GM12878 (cell line): Measurements from ENCODE around the gene TBC1D19. TPM values are rescaled to one million over a fixed set of nuclear protein-coding genes. Genes with fewer than 3 reads are reported as not detected.

Experiments
- ATAC-seq: fragments of 200-7000 bp; cut with Tn5 transposase; 3 replicates; pipeline ENCODE4 v1.9.1; 2020; ENCODE audit warnings: mild to moderate bottlenecking, moderate library complexity
- BruUV-seq: library from RNA; stranded (reverse); fragments of 400-500 nt; replicated peaks from 2 replicates; lab custom pipeline; 2021; lab: Mats Ljungman, UMichigan
- CTCF ChIA-PET: fragments of 300-600 bp; sonication (Branson Sonifier 250); formaldehyde crosslinking; extraction: SDS; loops from one replicate; lab custom pipeline; 2021; ENCODE audit warnings: inconsistent platforms; lab: Yijun Ruan, JAX
- POLR2A ChIA-PET: fragments of 350-600 bp; formaldehyde crosslinking; extraction: SDS; loops from one replicate; lab custom pipeline; 2021; ENCODE audit warnings: inconsistent platforms; lab: Charles Lee
- RAD21 ChIA-PET: fragments of 300-600 bp; sonication (Branson Sonifier 250); formaldehyde crosslinking; loops from one replicate; lab custom pipeline; 2023; ENCODE audit warnings: antibody characterized with exemption; ENCODE audit not compliant: unreplicated experiment; lab: Charles Lee
- SMC1A ChIA-PET: fragments of 300-600 bp; sonication (Branson Sonifier 250); formaldehyde crosslinking; loops from one replicate; lab custom pipeline; 2023; ENCODE audit not compliant: unreplicated experiment, uncharacterized antibody; lab: Charles Lee
- DNase-seq: peaks from one replicate; pipeline ENCODE4 v3.0.0-alpha.2; 2011; ENCODE audit warnings: low read depth, low spot score
- FAIRE-seq: peaks from 3 replicates; lab custom pipeline; 2011; peaks lifted over from hg19 to GRCh38; lab: Jason Lieb, UNC
- H2AFZ ChIP-seq: 2 replicates; pipeline ENCODE4 v1.6.0; 2011; ENCODE audit warnings: low read depth, low read length, control low read depth; ENCODE audit not compliant: control insufficient read depth
- H3K27ac ChIP-seq: 2 replicates; pipeline ENCODE4 v1.5.1; 2011; ENCODE audit warnings: control low read depth; ENCODE audit not compliant: control insufficient read depth, insufficient read depth
- H3K27me3 ChIP-seq, 2 experiments: replicated peaks in 1 of 2; 2 replicates each; pipeline versions ENCODE4 v1.6.0 to v1.6.1; 2011; ENCODE audit warnings: low read length in 1 of 2; ENCODE audit not compliant: control insufficient read depth in 2 of 2, insufficient read depth in 2 of 2
- H3K36me3 ChIP-seq, 2 experiments: 2 replicates each; pipeline ENCODE4 v1.5.1; 2011; ENCODE audit warnings: low read length in 1 of 2; ENCODE audit not compliant: control insufficient read depth in 2 of 2, insufficient read depth in 2 of 2
- H3K4me1 ChIP-seq: 2 replicates; pipeline ENCODE4 v1.6.1; 2011; ENCODE audit warnings: mild to moderate bottlenecking, low read length, moderate library complexity, mixed read lengths; ENCODE audit not compliant: control insufficient read depth, insufficient read depth
- H3K4me2 ChIP-seq: 2 replicates; pipeline ENCODE4 v1.6.0; 2011; ENCODE audit warnings: control low read depth; ENCODE audit not compliant: control insufficient read depth, insufficient read depth
- H3K4me3 ChIP-seq: fragments of 200-600 bp; sonication (generic); 2 replicates; pipeline ENCODE4 v1.5.1; 2016
- H3K79me2 ChIP-seq: 2 replicates; pipeline ENCODE4 v1.6.0; 2011; ENCODE audit warnings: low read length; ENCODE audit not compliant: control insufficient read depth, insufficient read depth
- H3K9ac ChIP-seq: 2 replicates; pipeline ENCODE4 v1.8.0; 2011; ENCODE audit warnings: low read length, control low read depth, mixed read lengths; ENCODE audit not compliant: control insufficient read depth, insufficient read depth
- H3K9me3 ChIP-seq: replicated peaks from 3 replicates; pipeline ENCODE4 v1.5.1; 2011; ENCODE audit warnings: mild to moderate bottlenecking, low read length; ENCODE audit not compliant: control insufficient read depth, insufficient read depth
- H4K20me1 ChIP-seq: 2 replicates; pipeline ENCODE4 v1.6.0; 2011; ENCODE audit not compliant: control insufficient read depth, insufficient read depth
- BMI1 ChIP-seq: fragments of 450-650 bp; IDR thresholded peaks from 2 replicates; pipeline ENCODE4 v1.6.1; 2016; ENCODE audit warnings: mild to moderate bottlenecking, moderate library complexity, borderline replicate concordance
- CBX3 ChIP-seq: fragments of 200-600 bp; sonication (generic); IDR thresholded peaks from 2 replicates; pipeline ENCODE4 v1.6.1; 2016; ENCODE audit warnings: low read depth, borderline replicate concordance
- CHD1 ChIP-seq: IDR thresholded peaks from 2 replicates; pipeline ENCODE4 v1.6.1; 2012; ENCODE audit warnings: low read depth, low read length, improper control_type of control experiment
- EZH2 ChIP-seq: IDR thresholded peaks from 2 replicates; pipeline ENCODE4 v1.6.1; 2012; ENCODE audit warnings: low read depth, mild to moderate bottlenecking, control low read depth, inconsistent platforms, low read length, borderline replicate concordance; ENCODE audit not compliant: control insufficient read depth
- FOXM1 ChIP-seq: IDR thresholded peaks from 2 replicates; pipeline ENCODE4 v1.6.1; 2012; ENCODE audit warnings: low read depth, mild to moderate bottlenecking, inconsistent platforms, low read length, moderate library complexity
- HDAC2 ChIP-seq: fragments of 200-600 bp; sonication (generic); IDR thresholded peaks from 2 replicates; pipeline ENCODE4 v1.6.1; 2017
- IKZF2 ChIP-seq, 2 experiments: fragments of 450-650 bp; IDR thresholded peaks; 2 replicates each; pipeline ENCODE4 v1.6.1; 2017; ENCODE audit warnings: mild to moderate bottlenecking in 2 of 2, moderate library complexity in 2 of 2
- MXI1 ChIP-seq: fragments of 150-350 bp; IDR thresholded peaks from 2 replicates; pipeline ENCODE4 v1.6.1; 2011; ENCODE audit warnings: low read depth, mild to moderate bottlenecking, inconsistent platforms, low read length, improper control_type of control experiment
- NR2C2 ChIP-seq: IDR thresholded peaks from 2 replicates; pipeline ENCODE4 v1.6.1; 2011; ENCODE audit warnings: borderline replicate concordance, low read depth; ENCODE audit not compliant: control insufficient read depth, insufficient read length
- NRF1 ChIP-seq: conservative IDR thresholded peaks from 2 replicates; pipeline ENCODE4 v1.6.1; 2011; ENCODE audit warnings: mild to moderate bottlenecking, low read depth, low read length, improper control_type of control experiment
- RBBP5 ChIP-seq: fragments of 200-600 bp; sonication (generic); conservative IDR thresholded peaks from 2 replicates; pipeline ENCODE4 v1.6.1; 2016
- SREBF2 ChIP-seq: IDR thresholded peaks from 2 replicates; pipeline ENCODE4 v1.6.1; 2012; ENCODE audit warnings: mild to moderate bottlenecking, low read length
- STAT3 ChIP-seq: IDR thresholded peaks from 2 replicates; pipeline ENCODE4 v1.6.1; 2011; ENCODE audit warnings: low read depth, low read length, improper control_type of control experiment
- TBL1XR1 ChIP-seq: IDR thresholded peaks from 2 replicates; pipeline ENCODE4 v1.6.1; 2012; ENCODE audit warnings: low read depth, low read length, improper control_type of control experiment
- WGBS: methylation state at CpG from one replicate; pipeline ENCODE4 v1.1.6; 2016; ENCODE audit warnings: low lambda C conversion rate; ENCODE audit not compliant: insufficient replicate concordance, insufficient coverage; ENCODE audit errors: missing lambda C conversion rate; 5-methylcytosine and 5-hydroxymethylcytosine counted together
- in situ Hi-C: fragments of 300-500 bp; cut with MboI; formaldehyde crosslinking; loops from 9 replicates; pipeline ENCODE4 v1.14.3; 2018; ENCODE audit warnings: mixed read lengths
- intact Hi-C: fragments of 100-400 bp; cut with micrococcal nuclease; formaldehyde crosslinking; loops from one replicate; pipeline ENCODE4 v1.14.2; 2022; ENCODE audit not compliant: unreplicated experiment
- polyA plus RNA-seq, 11 experiments: library from polyadenylated mRNA; depleted of rRNA in 4 of 11; unstranded in 6 of 11; stranded (reverse) in 5 of 11; fragments of >200 nt; fragmentation: Nextera tagmentation in 4 of 11; fragmentation: Illumina TruSeq in 1 of 11; extraction: Ambion mirVana in 4 of 11; extraction: Trizol in 1 of 11; gene quantifications; 1 replicate in 1 of 11; 2 replicates in 10 of 11; pipeline versions ENCODE4 v1.2.1 to v1.2.3, GENCODE V29; 2011 to 2016; ENCODE audit warnings: inconsistent platforms in 2 of 11, missing spikeins in 2 of 11, low read depth in 1 of 11
- total RNA-seq, 4 experiments: library from RNA; depleted of rRNA in 3 of 4; stranded (reverse); fragments of >200 nt in 3 of 4; fragmentation: Illumina TruSeq in 1 of 4; extraction: Trizol in 1 of 4; gene quantifications; 2 replicates each; pipeline versions ENCODE4 v1.2.1 to v1.2.3, GENCODE V29; 2013 to 2021
- TF ChIP-seq, protein P1 (sequence below): IDR thresholded peaks from 2 replicates; pipeline ENCODE4 v1.6.1; 2012; ENCODE audit warnings: low read depth, low read length, improper control_type of control experiment
- TF ChIP-seq, protein P2 (sequence below), 3 experiments: IDR thresholded peaks in 2 of 3; conservative IDR thresholded peaks in 1 of 3; 2 replicates each; pipeline ENCODE4 v1.5.1; 2011; ENCODE audit warnings: low read depth in 3 of 3, low read length in 3 of 3, mild to moderate bottlenecking in 3 of 3, control low read depth in 2 of 3, moderate library complexity in 2 of 3, inconsistent platforms in 1 of 3, mixed read lengths in 1 of 3; ENCODE audit not compliant: control insufficient read depth in 2 of 3, insufficient read depth in 1 of 3; ENCODE audit errors: extremely low read depth in 1 of 3

Gene TBC1D19
- total and polyA plus RNA-seq, 10 of the 15 experiments (the other 5 are each of a cell fraction or from before 2014, with no cell fraction given): 0.29 to 3.9 (median 2.1) TPM

DNA sequence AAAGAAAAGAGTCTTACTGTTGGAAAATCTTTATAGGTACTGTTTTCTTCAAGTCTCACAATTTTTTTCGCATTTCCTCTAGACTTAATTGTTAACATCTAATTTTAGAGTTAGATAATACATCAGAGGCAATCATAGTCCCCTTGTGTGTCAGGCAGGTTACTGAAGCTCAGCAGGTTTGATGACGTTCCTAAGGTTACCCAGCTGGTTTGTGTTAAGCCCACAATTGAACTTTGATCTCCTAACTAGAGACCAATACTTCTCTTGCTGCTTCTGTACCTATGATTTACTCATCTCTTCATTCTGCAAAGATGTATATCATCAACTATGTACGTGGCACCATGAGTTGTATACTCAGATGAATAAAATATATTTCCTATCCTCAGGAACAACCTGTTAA lies 145.1 kb downstream of the TBC1D19 start:
- no peak for DNase-seq
- BruUV-seq: no TSS peak
- H3K4me3 ChIP-seq: no peak overlapping the region
- 90% methylated on average over 3 of the region's 3 CpGs for WGBS
- ChIA-PET SMC1A (interaction anchor here (0.9 to 1.6 kb wide), 4 partner anchors 8 to 277 kb away, joined by 3 read pairs; no protein-coding TSS in a partner anchor), CTCF (interaction anchor here (0.7 to 1.3 kb wide), 3 partner anchors 9 to 280 kb away, joined by 3 read pairs; no protein-coding TSS in a partner anchor), POLR2A (no interaction called here), RAD21 (no interaction called here)
- intact Hi-C loops: no loop called here
- no peak overlapping the region for H2AFZ ChIP-seq
- TF ChIP-seq BMI1: no peak
- TF ChIP-seq EZH2: no peak
- TF ChIP-seq CHD1: no peak
- no peak for TF ChIP-seq TBL1XR1
- no peak for TF ChIP-seq FOXM1
- TF ChIP-seq STAT3: no peak
- no peak for TF ChIP-seq IKZF2 (IDR thresholded peaks at IDR 0.05)
- no peak for TF ChIP-seq NRF1
- H3K4me2 ChIP-seq: no peak overlapping the region
- H4K20me1 ChIP-seq: no peaks in the 10 kb centered on the region
- no peak for ATAC-seq
- H3K36me3 ChIP-seq: no peaks in the 10 kb centered on the region
- FAIRE-seq: no peak
- H3K27ac ChIP-seq: no peak overlapping the region
- in situ Hi-C loops: no loop called here
- no peaks in the 10 kb centered on the region for H3K9me3 ChIP-seq
- H3K9ac ChIP-seq: no peak overlapping the region
- H3K27me3 ChIP-seq: no peaks in the 10 kb centered on the region
- no peaks in the 10 kb centered on the region for H3K79me2 ChIP-seq
- no peaks in the 10 kb centered on the region; the same call in 1 of the 2 replicates for H3K4me1 ChIP-seq

DNA sequence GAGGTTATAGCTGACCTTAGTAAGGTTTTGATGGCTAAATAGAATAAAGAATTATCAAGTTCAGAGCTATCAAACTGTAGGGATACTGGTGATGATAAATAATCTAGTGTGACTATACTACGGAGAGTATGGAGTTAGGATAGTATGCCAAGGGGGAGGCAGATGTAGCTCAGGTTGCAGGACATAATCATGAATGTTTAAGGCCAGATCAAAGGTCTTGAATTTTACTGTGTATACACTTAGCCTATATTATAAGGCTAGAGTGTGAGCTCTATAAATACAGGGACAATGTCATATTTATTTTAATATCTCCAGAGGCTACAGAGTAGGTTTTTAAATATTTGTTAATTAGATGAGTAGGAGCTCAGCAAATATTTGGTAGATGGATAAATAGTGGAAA lies 145.7 kb downstream of the TBC1D19 start:
- H2AFZ ChIP-seq: no peak overlapping the region
- no peak for TF ChIP-seq NR2C2
- TF ChIP-seq SREBF2: no peak
- TF ChIP-seq CBX3: no peak
- TF ChIP-seq, protein P1, sequence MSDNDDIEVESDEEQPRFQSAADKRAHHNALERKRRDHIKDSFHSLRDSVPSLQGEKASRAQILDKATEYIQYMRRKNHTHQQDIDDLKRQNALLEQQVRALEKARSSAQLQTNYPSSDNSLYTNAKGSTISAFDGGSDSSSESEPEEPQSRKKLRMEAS: no peak
- no peak for TF ChIP-seq MXI1
- TF ChIP-seq HDAC2: no peak
- TF ChIP-seq RBBP5: no peak
- TF ChIP-seq, protein P2, sequence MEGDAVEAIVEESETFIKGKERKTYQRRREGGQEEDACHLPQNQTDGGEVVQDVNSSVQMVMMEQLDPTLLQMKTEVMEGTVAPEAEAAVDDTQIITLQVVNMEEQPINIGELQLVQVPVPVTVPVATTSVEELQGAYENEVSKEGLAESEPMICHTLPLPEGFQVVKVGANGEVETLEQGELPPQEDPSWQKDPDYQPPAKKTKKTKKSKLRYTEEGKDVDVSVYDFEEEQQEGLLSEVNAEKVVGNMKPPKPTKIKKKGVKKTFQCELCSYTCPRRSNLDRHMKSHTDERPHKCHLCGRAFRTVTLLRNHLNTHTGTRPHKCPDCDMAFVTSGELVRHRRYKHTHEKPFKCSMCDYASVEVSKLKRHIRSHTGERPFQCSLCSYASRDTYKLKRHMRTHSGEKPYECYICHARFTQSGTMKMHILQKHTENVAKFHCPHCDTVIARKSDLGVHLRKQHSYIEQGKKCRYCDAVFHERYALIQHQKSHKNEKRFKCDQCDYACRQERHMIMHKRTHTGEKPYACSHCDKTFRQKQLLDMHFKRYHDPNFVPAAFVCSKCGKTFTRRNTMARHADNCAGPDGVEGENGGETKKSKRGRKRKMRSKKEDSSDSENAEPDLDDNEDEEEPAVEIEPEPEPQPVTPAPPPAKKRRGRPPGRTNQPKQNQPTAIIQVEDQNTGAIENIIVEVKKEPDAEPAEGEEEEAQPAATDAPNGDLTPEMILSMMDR (IDR thresholded peaks at IDR 0.05 in 2 of 3, conservative IDR thresholded peaks at IDR 0.05 in 1 of 3; ENCODE audit: control insufficient read depth in 2 of 3, extremely low read depth in 1 of 3, insufficient read depth in 1 of 3, low read depth in 3 of 3, low read length in 3 of 3): no peak

More for the DNA sequence above, 145.7 kb downstream of the TBC1D19 start:
- 4% methylated on average over 1 of the region's 1 CpG for WGBS
- ChIA-PET CTCF (interaction anchor here (0.7 to 1.3 kb wide), 3 partner anchors 9 to 280 kb away, joined by 3 read pairs; no protein-coding TSS in a partner anchor), POLR2A (no interaction called here), SMC1A (interaction anchor here (0.6 to 1.6 kb wide), 5 partner anchors 9 to 223 kb away, joined by 3 to 4 read pairs (median 3); no protein-coding TSS in a partner anchor), RAD21 (no interaction called here)
- H3K79me2 ChIP-seq: no peaks in the 10 kb centered on the region
- no peaks in the 10 kb centered on the region; the same call in 1 of the 2 replicates for H3K4me1 ChIP-seq
- no TSS peak for BruUV-seq
- H3K4me3 ChIP-seq: no peak overlapping the region
- ATAC-seq (no peak), DNase-seq (no peak), FAIRE-seq (no peak)
- H3K9me3 ChIP-seq: no peaks in the 10 kb centered on the region
- no peak overlapping the region for H3K4me2 ChIP-seq
- no peaks in the 10 kb centered on the region for H3K36me3 ChIP-seq
- H3K27me3 ChIP-seq: no peaks in the 10 kb centered on the region
- no peaks in the 10 kb centered on the region for H4K20me1 ChIP-seq
- H3K9ac ChIP-seq: no peak overlapping the region
- intact Hi-C loops: no loop called here
- no peak overlapping the region for H3K27ac ChIP-seq
- in situ Hi-C loops: no loop called here
